GM12878 (cell line): ENCODE measurements around the gene GALK1. TPM values are rescaled to one million over a fixed set of nuclear protein-coding genes. Genes with fewer than 3 reads are reported as not detected.

ENCODE experiments used
- ATAC-seq: fragments of 200-7000 bp; cut with Tn5 transposase; 3 replicates; pipeline ENCODE4 v1.9.1; 2020; ENCODE audit warnings: mild to moderate bottlenecking, moderate library complexity
- BruUV-seq: library from RNA; stranded (reverse); fragments of 400-500 nt; replicated peaks from 2 replicates; lab custom pipeline; 2021; lab: Mats Ljungman, UMichigan
- CTCF ChIA-PET: fragments of 300-600 bp; sonication (Branson Sonifier 250); formaldehyde crosslinking; extraction: SDS; loops from one replicate; lab custom pipeline; 2021; ENCODE audit warnings: inconsistent platforms; lab: Yijun Ruan, JAX
- POLR2A ChIA-PET: fragments of 350-600 bp; formaldehyde crosslinking; extraction: SDS; loops from one replicate; lab custom pipeline; 2021; ENCODE audit warnings: inconsistent platforms; lab: Charles Lee
- RAD21 ChIA-PET: fragments of 300-600 bp; sonication (Branson Sonifier 250); formaldehyde crosslinking; loops from one replicate; lab custom pipeline; 2023; ENCODE audit warnings: antibody characterized with exemption; ENCODE audit not compliant: unreplicated experiment; lab: Charles Lee
- SMC1A ChIA-PET: fragments of 300-600 bp; sonication (Branson Sonifier 250); formaldehyde crosslinking; loops from one replicate; lab custom pipeline; 2023; ENCODE audit not compliant: unreplicated experiment, uncharacterized antibody; lab: Charles Lee
- DNase-seq: peaks from one replicate; pipeline ENCODE4 v3.0.0-alpha.2; 2011; ENCODE audit warnings: low read depth, low spot score
- FAIRE-seq: peaks from 3 replicates; lab custom pipeline; 2011; peaks lifted over from hg19 to GRCh38; lab: Jason Lieb, UNC
- H2AFZ ChIP-seq: 2 replicates; pipeline ENCODE4 v1.6.0; 2011; ENCODE audit warnings: low read depth, low read length, control low read depth; ENCODE audit not compliant: control insufficient read depth
- H3K27ac ChIP-seq: 2 replicates; pipeline ENCODE4 v1.5.1; 2011; ENCODE audit warnings: control low read depth; ENCODE audit not compliant: control insufficient read depth, insufficient read depth
- H3K27me3 ChIP-seq, 2 experiments: replicated peaks in 1 of 2; 2 replicates each; pipeline versions ENCODE4 v1.6.0 to v1.6.1; 2011; ENCODE audit warnings: low read length in 1 of 2; ENCODE audit not compliant: control insufficient read depth in 2 of 2, insufficient read depth in 2 of 2
- H3K36me3 ChIP-seq, 2 experiments: 2 replicates each; pipeline ENCODE4 v1.5.1; 2011; ENCODE audit warnings: low read length in 1 of 2; ENCODE audit not compliant: control insufficient read depth in 2 of 2, insufficient read depth in 2 of 2
- H3K4me1 ChIP-seq: 2 replicates; pipeline ENCODE4 v1.6.1; 2011; ENCODE audit warnings: mild to moderate bottlenecking, low read length, moderate library complexity, mixed read lengths; ENCODE audit not compliant: control insufficient read depth, insufficient read depth
- H3K4me2 ChIP-seq: 2 replicates; pipeline ENCODE4 v1.6.0; 2011; ENCODE audit warnings: control low read depth; ENCODE audit not compliant: control insufficient read depth, insufficient read depth
- H3K4me3 ChIP-seq: fragments of 200-600 bp; sonication (generic); 2 replicates; pipeline ENCODE4 v1.5.1; 2016
- H3K79me2 ChIP-seq: 2 replicates; pipeline ENCODE4 v1.6.0; 2011; ENCODE audit warnings: low read length; ENCODE audit not compliant: control insufficient read depth, insufficient read depth
- H3K9ac ChIP-seq: 2 replicates; pipeline ENCODE4 v1.8.0; 2011; ENCODE audit warnings: low read length, control low read depth, mixed read lengths; ENCODE audit not compliant: control insufficient read depth, insufficient read depth
- H3K9me3 ChIP-seq: replicated peaks from 3 replicates; pipeline ENCODE4 v1.5.1; 2011; ENCODE audit warnings: mild to moderate bottlenecking, low read length; ENCODE audit not compliant: control insufficient read depth, insufficient read depth
- H4K20me1 ChIP-seq: 2 replicates; pipeline ENCODE4 v1.6.0; 2011; ENCODE audit not compliant: control insufficient read depth, insufficient read depth
- POLR2AphosphoS5 ChIP-seq: IDR thresholded peaks from 2 replicates; pipeline ENCODE4 v1.6.1; 2011; ENCODE audit warnings: mild to moderate bottlenecking, low read length, inconsistent platforms
- SIN3A ChIP-seq: IDR thresholded peaks from 2 replicates; pipeline ENCODE4 v1.6.1; 2012; ENCODE audit warnings: low read depth, low read length, improper control_type of control experiment
- ZBTB4 ChIP-seq: fragments of 450-650 bp; formaldehyde crosslinking; IDR thresholded peaks from 2 replicates; pipeline ENCODE4 v1.4.0; 2022; ENCODE audit warnings: mild to moderate bottlenecking, moderate library complexity
- WGBS: methylation state at CpG from one replicate; pipeline ENCODE4 v1.1.6; 2016; ENCODE audit warnings: low lambda C conversion rate; ENCODE audit not compliant: insufficient replicate concordance, insufficient coverage; ENCODE audit errors: missing lambda C conversion rate; 5-methylcytosine and 5-hydroxymethylcytosine counted together
- in situ Hi-C: fragments of 300-500 bp; cut with MboI; formaldehyde crosslinking; loops from 9 replicates; pipeline ENCODE4 v1.14.3; 2018; ENCODE audit warnings: mixed read lengths
- intact Hi-C: fragments of 100-400 bp; cut with micrococcal nuclease; formaldehyde crosslinking; loops from one replicate; pipeline ENCODE4 v1.14.2; 2022; ENCODE audit not compliant: unreplicated experiment
- polyA plus RNA-seq, 11 experiments: library from polyadenylated mRNA; depleted of rRNA in 4 of 11; unstranded in 6 of 11; stranded (reverse) in 5 of 11; fragments of >200 nt; fragmentation: Nextera tagmentation in 4 of 11; fragmentation: Illumina TruSeq in 1 of 11; extraction: Ambion mirVana in 4 of 11; extraction: Trizol in 1 of 11; gene quantifications; 1 replicate in 1 of 11; 2 replicates in 10 of 11; pipeline versions ENCODE4 v1.2.1 to v1.2.3, GENCODE V29; 2011 to 2016; ENCODE audit warnings: inconsistent platforms in 2 of 11, missing spikeins in 2 of 11, low read depth in 1 of 11
- total RNA-seq, 4 experiments: library from RNA; depleted of rRNA in 3 of 4; stranded (reverse); fragments of >200 nt in 3 of 4; fragmentation: Illumina TruSeq in 1 of 4; extraction: Trizol in 1 of 4; gene quantifications; 2 replicates each; pipeline versions ENCODE4 v1.2.1 to v1.2.3, GENCODE V29; 2013 to 2021

GALK1 gene
- total and polyA plus RNA-seq, 10 of the 15 experiments (the other 5 are each of a cell fraction or from before 2014, with no cell fraction given), result 0.21 to 43.8 (median 21.4) TPM

- no peak overlapping the region for H3K27ac ChIP-seq
- RAD21 ChIA-PET, result no interaction called here
- 37% methylated on average over 23 of the region's 23 CpGs for WGBS
- peaks cover 0 to 1% of the 10 kb centered on the region in 2 experiments; a peak in 2 of 4 replicates for H3K27me3 ChIP-seq
- no peak overlapping the region for H3K4me3 ChIP-seq
- CTCF ChIA-PET, result interaction anchor here (1.1 to 1.6 kb wide), 3 partner anchors 24 to 434 kb away, joined by 3 to 5 read pairs (median 4); partner anchors contain the start of gene SMIM5
- no peaks in the 10 kb centered on the region for H3K9me3 ChIP-seq
- intact Hi-C loops, result no loop called here
- SMC1A ChIA-PET, result no interaction called here
- H3K79me2 ChIP-seq, result no peaks in the 10 kb centered on the region
- FAIRE-seq (no peak), DNase-seq (no peak), ATAC-seq (no peak)
- no peak overlapping the region for H3K4me2 ChIP-seq
- TF ChIP-seq POLR2AphosphoS5 (no peak), SIN3A (no peak), ZBTB4 (CRISPR knock-in tag) (no peak)
- no peak overlapping the region for H2AFZ ChIP-seq
- in situ Hi-C loops, result no loop called here
- POLR2A ChIA-PET, result no interaction called here
- no peaks in the 10 kb centered on the region for H3K36me3 ChIP-seq
- no TSS peak for BruUV-seq
- no peaks in the 10 kb centered on the region for H3K4me1 ChIP-seq
- no peak overlapping the region for H3K9ac ChIP-seq
- no peaks in the 10 kb centered on the region for H4K20me1 ChIP-seq
These were observed 40.7 kb downstream of the GALK1 start for GRCh38 chr17:75724016-75725003.
